ENCODE measurements around the gene ITPR1.

DNA sequence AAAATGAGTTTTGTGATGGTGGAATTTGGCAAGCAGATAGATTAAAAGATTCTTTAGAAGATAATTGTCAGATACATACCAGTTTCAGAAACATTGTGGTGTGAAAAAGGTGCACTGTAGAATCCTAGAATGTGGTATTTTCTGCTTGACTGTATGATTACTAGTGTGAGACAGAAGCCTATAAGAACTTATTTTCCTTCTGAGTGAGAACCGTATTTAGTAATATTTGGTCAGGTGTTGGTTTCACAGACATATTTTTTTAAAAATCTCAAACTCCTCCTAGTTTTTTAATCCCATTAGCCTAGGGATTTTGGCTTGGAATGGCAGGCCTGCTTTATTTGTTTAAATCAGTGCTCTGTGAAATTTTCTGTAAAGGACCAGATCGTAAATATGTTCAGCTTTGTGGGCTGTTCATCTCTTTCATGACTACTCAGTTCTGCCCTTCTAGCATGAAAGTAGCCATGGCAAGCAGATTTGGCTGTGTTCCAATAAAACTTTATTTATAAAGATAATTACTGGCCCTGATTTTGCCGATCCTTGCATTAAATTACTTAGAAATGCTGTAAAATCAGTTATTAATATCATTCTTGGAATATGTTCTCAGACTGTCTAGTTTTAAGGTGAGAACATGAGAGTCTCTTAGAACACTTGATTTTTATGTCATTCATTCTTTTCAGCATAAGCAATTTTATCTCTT, 205.1 kb downstream of the ITPR1 start:
- TF ChIP-seq, protein P1, sequence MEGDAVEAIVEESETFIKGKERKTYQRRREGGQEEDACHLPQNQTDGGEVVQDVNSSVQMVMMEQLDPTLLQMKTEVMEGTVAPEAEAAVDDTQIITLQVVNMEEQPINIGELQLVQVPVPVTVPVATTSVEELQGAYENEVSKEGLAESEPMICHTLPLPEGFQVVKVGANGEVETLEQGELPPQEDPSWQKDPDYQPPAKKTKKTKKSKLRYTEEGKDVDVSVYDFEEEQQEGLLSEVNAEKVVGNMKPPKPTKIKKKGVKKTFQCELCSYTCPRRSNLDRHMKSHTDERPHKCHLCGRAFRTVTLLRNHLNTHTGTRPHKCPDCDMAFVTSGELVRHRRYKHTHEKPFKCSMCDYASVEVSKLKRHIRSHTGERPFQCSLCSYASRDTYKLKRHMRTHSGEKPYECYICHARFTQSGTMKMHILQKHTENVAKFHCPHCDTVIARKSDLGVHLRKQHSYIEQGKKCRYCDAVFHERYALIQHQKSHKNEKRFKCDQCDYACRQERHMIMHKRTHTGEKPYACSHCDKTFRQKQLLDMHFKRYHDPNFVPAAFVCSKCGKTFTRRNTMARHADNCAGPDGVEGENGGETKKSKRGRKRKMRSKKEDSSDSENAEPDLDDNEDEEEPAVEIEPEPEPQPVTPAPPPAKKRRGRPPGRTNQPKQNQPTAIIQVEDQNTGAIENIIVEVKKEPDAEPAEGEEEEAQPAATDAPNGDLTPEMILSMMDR (IDR thresholded peaks at IDR 0.05) = no peak
- TF ChIP-seq EP300 (IDR thresholded peaks at IDR 0.05) = no peak
